AG04449 (cell line): ENCODE measurements around the gene SBK2.

ENCODE experiments used
- CTCF ChIA-PET: fragments of 350-600 bp; formaldehyde crosslinking; extraction: SDS; loops from one replicate; lab custom pipeline; 2021; ENCODE audit warnings: antibody characterized with exemption; lab: Yijun Ruan, JAX
- POLR2A ChIA-PET: fragments of 400-600, 350-600 bp; formaldehyde crosslinking; extraction: SDS; loops from one replicate; lab custom pipeline; 2020; ENCODE audit warnings: antibody characterized with exemption, inconsistent platforms; lab: Yijun Ruan, JAX
- DNase-seq: peaks from one replicate; pipeline ENCODE4 v3.0.0-alpha.2; 2010; ENCODE audit warnings: low read depth, low spot score
- H3K4me3 ChIP-seq: 2 replicates; pipeline ENCODE4 v1.5.1; 2011; ENCODE audit warnings: low read depth, mild to moderate bottlenecking, control low read depth, low read length
- CTCF ChIP-seq: IDR thresholded peaks from one replicate; pipeline ENCODE4 v1.5.1; 2011; ENCODE audit warnings: mild to moderate bottlenecking, moderate library complexity, low read length, control low read depth, inconsistent platforms; ENCODE audit not compliant: insufficient read depth; ENCODE audit errors: missing control alignments

The SBK2 gene

GRCh38 chr19:55539090-55539984, 2.4 kb upstream of the SBK2 start:
- no peak overlapping the region for H3K4me3 ChIP-seq
- no peak for TF ChIP-seq CTCF
- CTCF ChIA-PET: interaction anchor here (1.8 kb wide), 1 partner anchor 13 kb away, joined by 4 read pairs; no protein-coding TSS in a partner anchor
- DNase-seq: no peak
- POLR2A ChIA-PET: no interaction called here

GRCh38 chr19:55538132-55538531, 1.2 kb upstream of the SBK2 start:
- H3K4me3 ChIP-seq: no peak overlapping the region
- ChIA-PET POLR2A (no interaction called here), CTCF (no interaction called here)
- no peak for DNase-seq
- no peak for TF ChIP-seq CTCF

GRCh38 chr19:55537741-55538111, 793 bp upstream of the SBK2 start:
- POLR2A ChIA-PET: no interaction called here

GRCh38 chr19:55536366-55536765, 567 bp downstream of the SBK2 start:
- CTCF ChIA-PET: interaction anchor here (0.9 to 2.3 kb wide), 5 partner anchors 19 to 96 kb away, joined by 3 to 11 read pairs (median 4); partner anchors contain the start of gene ZNF865
- TF ChIP-seq CTCF: no peak
- no peak overlapping the region for H3K4me3 ChIP-seq
- POLR2A ChIA-PET: interaction anchor here (0.9 kb wide), 1 partner anchor 11 kb away, joined by 3 read pairs; no protein-coding TSS in a partner anchor
- no peak for DNase-seq

More at GRCh38 chr19:55537741-55538111, 793 bp upstream of the SBK2 start:
- CTCF ChIA-PET: no interaction called here
- TF ChIP-seq CTCF: no peak
- H3K4me3 ChIP-seq: no peak overlapping the region
- no peak for DNase-seq

- H3K4me3 ChIP-seq: no peak overlapping the region
- CTCF ChIA-PET: interaction anchor here (0.9 to 2.3 kb wide), 7 partner anchors 18 to 97 kb away, joined by 3 to 11 read pairs (median 4); partner anchors contain the start of gene ZNF865
- POLR2A ChIA-PET: interaction anchor here (0.9 kb wide), 1 partner anchor 10 kb away, joined by 3 read pairs; no protein-coding TSS in a partner anchor
- no peak for DNase-seq
- TF ChIP-seq CTCF: no peak
These were observed 975 bp downstream of the SBK2 start for GRCh38 chr19:55535965-55536350.
